Spleen (tissue), 11 donors: ENCODE measurements around the gene HLA-DPA1. TPM values are rescaled to one million over a fixed set of nuclear protein-coding genes. Genes with fewer than 3 reads are reported as not detected.

Source experiments
- DNase-seq: peaks from one replicate; pipeline ENCODE4 v3.0.0-alpha.2; 2020
- H3K27ac ChIP-seq, 8 donors: fragments of 200-600 bp; sonication (generic) in 7 of 8; 1 replicate in 4 of 8; 2 replicates in 4 of 8; pipeline versions ENCODE4 v1.5.0 to v1.8.0; 2016 to 2021; ENCODE audit warnings: inconsistent platforms in 4 of 8, mild to moderate bottlenecking in 4 of 8, moderate library complexity in 1 of 8
- H3K27me3 ChIP-seq, 7 donors: fragments of 200-600 bp; sonication (generic) in 6 of 7; replicated peaks in 1 of 7; 1 replicate in 4 of 7; 2 replicates in 3 of 7; pipeline versions ENCODE4 v1.5.0 to v1.8.0; 2016 to 2021; ENCODE audit warnings: inconsistent platforms in 3 of 7, mild to moderate bottlenecking in 1 of 7
- H3K36me3 ChIP-seq, 6 donors: fragments of 200-600 bp; sonication (generic) in 5 of 6; 1 replicate in 4 of 6; 2 replicates in 2 of 6; pipeline versions ENCODE4 v1.5.0 to v1.8.0; 2016 to 2021; ENCODE audit warnings: inconsistent platforms in 2 of 6
- H3K4me1 ChIP-seq, 6 donors: fragments of 200-600 bp; sonication (generic) in 5 of 6; 1 replicate in 3 of 6; 2 replicates in 3 of 6; pipeline versions ENCODE4 v1.5.0 to v1.8.0; 2016 to 2021; ENCODE audit warnings: inconsistent platforms in 3 of 6
- H3K4me3 ChIP-seq, 8 donors: fragments of 200-600 bp; sonication (generic) in 7 of 8; 1 replicate in 4 of 8; 2 replicates in 4 of 8; pipeline versions ENCODE4 v1.5.0 to v1.8.0; 2016 to 2021; ENCODE audit warnings: inconsistent platforms in 4 of 8, mild to moderate bottlenecking in 4 of 8, moderate library complexity in 2 of 8
- H3K9me3 ChIP-seq, 8 donors: fragments of 200-600 bp; sonication (generic) in 7 of 8; 1 replicate in 4 of 8; 2 replicates in 4 of 8; pipeline versions ENCODE4 v1.5.0 to v1.8.0; 2016 to 2021; ENCODE audit warnings: inconsistent platforms in 4 of 8
- POLR2A ChIP-seq, 3 donors: fragments of 450-650 bp; IDR thresholded peaks; one replicate each; pipeline ENCODE4 v1.5.1; 2017; ENCODE audit warnings: antibody characterized with exemption in 3 of 3, mild to moderate bottlenecking in 1 of 3
- POLR2AphosphoS5 ChIP-seq, 3 donors: sonication (generic); formaldehyde crosslinking; IDR thresholded peaks; one replicate each; pipeline ENCODE4 v1.5.1; 2017; ENCODE audit warnings: antibody characterized with exemption in 3 of 3
- WGBS, 5 donors: extraction: QIAGEN DNeasy Blood & Tissue Kit in 3 of 5; methylation state at CpG; one replicate each; pipeline versions ENCODE4 v1.1.5 to v1.1.7; 2013 to 2018; 5-methylcytosine and 5-hydroxymethylcytosine counted together
- intact Hi-C: fragments of 100-400 bp; cut with DNase I; formaldehyde crosslinking; loops from one replicate; pipeline ENCODE4 v1.15.0; 2023; ENCODE audit warnings: low total_unique reads
- polyA plus RNA-seq, 3 donors: library from polyadenylated mRNA; stranded (reverse); fragments of 200-250 nt; gene quantifications; one replicate each; pipeline ENCODE4 v1.2.1, GENCODE V29; 2013
- total RNA-seq, 7 donors: library from RNA; depleted of rRNA in 3 of 7; stranded (reverse); fragments of >200 nt in 3 of 7; fragmentation: NEBNext Ultra II Directional in 4 of 7; extraction: Animal tissue kit (Norgen Biotek cat#: 25700) in 4 of 7; gene quantifications; one replicate each; pipeline versions ENCODE4 v1.1.0 to v1.2.1, GENCODE V29; 2016 to 2021
- TF ChIP-seq, protein P1 (sequence below), 11 experiments: fragments of 200-600 bp in 7 of 11; fragments of 450-650 bp in 4 of 11; sonication (generic) in 4 of 11; IDR thresholded peaks in 8 of 11; conservative IDR thresholded peaks in 3 of 11; 1 replicate in 7 of 11; 2 replicates in 4 of 11; pipeline versions ENCODE4 v1.4.0 to v1.8.0; 2016 to 2021; ENCODE audit warnings: antibody characterized with exemption in 11 of 11, inconsistent platforms in 4 of 11, mild to moderate bottlenecking in 1 of 11
- donor health status: healthy with polysubstance abuse.
- donor health status: DM: no; HTN: no; CAD: no; lungs with moderate emphysema.
- donor health status: DM: no; HTN: no; CAD: no.
- donor health status: Bipolar disorder and iron deficiency.
- donor health status: healthy.
- donor health status: DM: no; HTN: no; CAD: no.
- donor health status: DM: yes; HTN: yes; CAD: no.

The HLA-DPA1 gene
- total and polyA plus RNA-seq, 10 donors: 253 to 621 (median 494) TPM

DNA sequence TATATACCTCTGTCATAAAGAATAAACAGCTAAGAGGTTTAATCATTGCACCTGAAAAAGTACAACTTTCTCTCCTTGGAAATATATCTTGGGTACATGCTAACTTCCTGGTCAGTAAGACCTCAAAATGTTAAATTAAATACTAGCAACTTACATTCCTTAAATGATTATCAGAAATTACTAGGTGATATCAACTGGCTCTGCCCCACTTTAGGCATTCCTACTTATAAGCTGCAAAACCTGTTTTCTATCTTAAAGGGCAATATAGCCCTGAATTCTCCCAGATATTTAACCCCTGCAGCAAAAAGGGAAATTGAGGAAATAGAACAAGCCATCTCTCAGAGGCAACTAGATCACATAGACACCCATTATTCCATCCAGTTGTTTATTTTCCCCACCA, 20.8 kb downstream of the HLA-DPA1 start:
- Histone ChIP-seq H3K36me3 (no peaks in the 10 kb centered on the region), H3K4me1 (peaks cover 0 to 16% (median 8%) of the 10 kb centered on the region in 6 donors), H3K9me3 (no peaks in the 10 kb centered on the region), H3K27me3 (no peaks in the 10 kb centered on the region), H3K4me3 (no peak overlapping the region), H3K27ac (no peak overlapping the region)
- TF ChIP-seq, protein P1, sequence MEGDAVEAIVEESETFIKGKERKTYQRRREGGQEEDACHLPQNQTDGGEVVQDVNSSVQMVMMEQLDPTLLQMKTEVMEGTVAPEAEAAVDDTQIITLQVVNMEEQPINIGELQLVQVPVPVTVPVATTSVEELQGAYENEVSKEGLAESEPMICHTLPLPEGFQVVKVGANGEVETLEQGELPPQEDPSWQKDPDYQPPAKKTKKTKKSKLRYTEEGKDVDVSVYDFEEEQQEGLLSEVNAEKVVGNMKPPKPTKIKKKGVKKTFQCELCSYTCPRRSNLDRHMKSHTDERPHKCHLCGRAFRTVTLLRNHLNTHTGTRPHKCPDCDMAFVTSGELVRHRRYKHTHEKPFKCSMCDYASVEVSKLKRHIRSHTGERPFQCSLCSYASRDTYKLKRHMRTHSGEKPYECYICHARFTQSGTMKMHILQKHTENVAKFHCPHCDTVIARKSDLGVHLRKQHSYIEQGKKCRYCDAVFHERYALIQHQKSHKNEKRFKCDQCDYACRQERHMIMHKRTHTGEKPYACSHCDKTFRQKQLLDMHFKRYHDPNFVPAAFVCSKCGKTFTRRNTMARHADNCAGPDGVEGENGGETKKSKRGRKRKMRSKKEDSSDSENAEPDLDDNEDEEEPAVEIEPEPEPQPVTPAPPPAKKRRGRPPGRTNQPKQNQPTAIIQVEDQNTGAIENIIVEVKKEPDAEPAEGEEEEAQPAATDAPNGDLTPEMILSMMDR (IDR thresholded peaks at IDR 0.05 in 8 of 11, conservative IDR thresholded peaks at IDR 0.05 in 3 of 11): no peak
- TF ChIP-seq POLR2AphosphoS5 (IDR thresholded peaks at IDR 0.05) (no peak), POLR2A (IDR thresholded peaks at IDR 0.05) (no peak)
- intact Hi-C loops: no loop called here
- no peak for DNase-seq

DNA sequence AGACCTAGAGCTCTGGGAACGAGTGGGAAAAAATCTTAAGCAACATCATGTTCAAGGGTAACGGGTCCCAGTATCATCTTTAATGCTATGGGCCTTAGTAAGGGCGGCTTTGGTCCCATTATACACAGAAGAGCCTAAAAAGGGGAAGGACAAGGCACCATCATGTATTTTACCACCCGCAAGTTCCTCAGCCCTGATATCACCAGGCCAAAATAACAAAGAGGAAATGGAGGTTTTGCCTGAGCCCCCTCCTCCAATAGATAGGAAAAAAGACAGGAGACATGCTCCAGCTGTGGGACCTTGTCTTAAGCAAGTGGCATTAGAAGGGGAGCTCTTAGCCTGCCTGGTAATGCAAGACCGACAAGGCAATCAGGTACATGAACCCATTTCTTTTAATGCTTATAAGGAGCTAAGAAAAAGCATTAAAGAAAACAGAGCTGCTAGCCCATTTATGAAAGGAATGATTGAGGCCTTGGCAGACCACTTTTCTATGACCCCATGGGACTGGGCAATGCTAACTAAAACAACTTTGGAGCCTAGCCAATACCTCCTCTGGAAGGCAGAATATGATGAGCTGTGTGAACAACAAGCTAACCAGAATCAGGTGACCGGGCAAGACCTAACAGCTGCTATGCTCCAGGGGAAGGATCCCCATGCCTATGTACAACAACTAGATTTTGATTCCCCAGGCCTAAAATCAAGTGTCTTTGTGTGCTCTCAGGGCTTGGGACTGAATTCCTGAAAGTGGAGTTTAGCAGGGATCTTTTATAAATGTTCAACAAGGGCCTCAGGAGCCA, 23.2 kb downstream of the HLA-DPA1 start:
- H3K4me1 ChIP-seq: peaks cover 0 to 6% (median 0%) of the 10 kb centered on the region in 6 donors
- WGBS, 5 donors: 66 to 81% (median 76%) methylated on average over 5 to 6 of the region's 6 CpGs
- H3K27ac ChIP-seq: no peak overlapping the region
- no peak overlapping the region for H3K4me3 ChIP-seq
- no peaks in the 10 kb centered on the region for H3K27me3 ChIP-seq
- TF ChIP-seq POLR2AphosphoS5 (IDR thresholded peaks at IDR 0.05) (no peak), POLR2A (IDR thresholded peaks at IDR 0.05) (no peak)
- TF ChIP-seq, protein P1 (IDR thresholded peaks at IDR 0.05 in 8 of 11, conservative IDR thresholded peaks at IDR 0.05 in 3 of 11): no peak
- intact Hi-C loops: no loop called here
- no peaks in the 10 kb centered on the region for H3K9me3 ChIP-seq
- no peaks in the 10 kb centered on the region for H3K36me3 ChIP-seq
- no peak for DNase-seq

DNA sequence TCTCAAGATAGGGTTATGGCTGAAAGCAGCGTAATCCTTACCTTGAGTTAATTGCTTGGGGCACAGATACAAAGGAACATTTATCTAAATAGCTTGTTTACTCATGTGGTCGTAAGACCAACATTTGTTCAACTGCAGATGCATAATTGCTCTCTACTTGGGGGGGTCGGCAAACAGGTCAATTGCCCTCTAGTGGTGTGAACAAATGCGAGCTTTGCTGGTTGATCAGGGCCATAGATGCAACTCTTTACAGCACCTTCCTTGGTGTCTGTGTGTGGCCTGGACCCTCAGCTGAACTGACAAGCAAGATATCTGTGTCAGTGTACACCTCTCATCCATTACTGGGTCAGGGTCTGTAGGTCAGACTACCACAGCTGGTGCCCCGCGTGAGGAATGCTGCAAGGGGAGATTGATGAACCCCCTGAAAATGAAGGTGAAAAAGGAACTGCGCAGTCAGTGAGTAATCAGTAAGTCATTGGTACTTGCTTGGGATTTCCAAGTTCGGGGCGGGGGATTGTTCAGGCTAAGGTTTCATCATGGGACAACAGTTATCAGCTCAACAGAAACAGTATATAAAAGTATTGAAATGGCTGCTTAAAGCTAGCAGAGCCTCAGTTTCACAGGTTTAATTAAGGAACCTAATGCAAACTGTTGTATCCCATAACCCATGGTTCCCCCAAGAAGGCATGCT, 24.0 kb downstream of the HLA-DPA1 start:
- 74 to 80% (median 76%) methylated on average over 9 of the region's 9 CpGs for WGBS, 5 donors
- H3K27ac ChIP-seq: no peak overlapping the region
- H3K36me3 ChIP-seq: no peaks in the 10 kb centered on the region
- no peak overlapping the region for H3K4me3 ChIP-seq
- intact Hi-C loops: no loop called here
- H3K27me3 ChIP-seq: no peaks in the 10 kb centered on the region
- DNase-seq: no peak
- H3K9me3 ChIP-seq: no peaks in the 10 kb centered on the region
- H3K4me1 ChIP-seq: peaks cover 0 to 6% (median 0%) of the 10 kb centered on the region in 6 donors
- TF ChIP-seq, protein P1 (IDR thresholded peaks at IDR 0.05 in 8 of 11, conservative IDR thresholded peaks at IDR 0.05 in 3 of 11): peak in 5 of 11 experiments; percentile 5 to 25 (median 22)
- no peak for TF ChIP-seq POLR2AphosphoS5 (IDR thresholded peaks at IDR 0.05)

DNA sequence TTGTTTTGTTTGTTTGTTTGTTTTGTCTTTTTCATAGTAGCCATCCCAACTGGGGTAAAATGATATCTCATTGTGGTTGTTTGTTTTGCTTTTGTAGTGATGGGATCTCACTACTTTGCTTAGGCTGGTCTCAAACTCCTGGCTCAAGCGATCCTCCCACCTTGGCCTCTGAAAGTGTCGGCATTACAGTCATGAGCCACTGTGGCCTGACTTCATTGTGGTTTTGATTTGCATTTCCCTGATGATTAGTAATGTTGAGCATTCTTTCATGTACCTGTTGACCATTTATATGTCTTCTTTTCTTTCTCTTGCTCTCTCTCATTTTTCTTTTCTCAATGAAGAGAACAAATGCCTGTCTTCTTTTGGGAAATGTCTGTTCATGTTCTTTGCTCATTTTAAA, 33.3 kb downstream of the HLA-DPA1 start:
- Histone ChIP-seq H3K4me1 (no peaks in the 10 kb centered on the region), H3K36me3 (no peaks in the 10 kb centered on the region), H3K9me3 (peaks cover 0 to 16% (median 7%) of the 10 kb centered on the region in 8 donors), H3K4me3 (no peak overlapping the region), H3K27me3 (no peaks in the 10 kb centered on the region), H3K27ac (no peak overlapping the region)
- DNase-seq: no peak
- intact Hi-C loops: no loop called here
- no peak for TF ChIP-seq POLR2A (IDR thresholded peaks at IDR 0.05)
- TF ChIP-seq POLR2AphosphoS5 (IDR thresholded peaks at IDR 0.05): no peak
- TF ChIP-seq, protein P1 (IDR thresholded peaks at IDR 0.05 in 8 of 11, conservative IDR thresholded peaks at IDR 0.05 in 3 of 11): no peak
- 78 to 92% (median 83%) methylated on average over 2 of the region's 2 CpGs for WGBS, 5 donors
